Lower lobe of right lung (tissue), 2 donors: ENCODE measurements around the gene SPRTN. TPM values are rescaled to one million over a fixed set of nuclear protein-coding genes. Genes with fewer than 3 reads are reported as not detected.
"Not testable (repeated sequence)": the region's sequence is repeated elsewhere in the genome, so short reads cannot be mapped to it uniquely, and the experiment has no call there.

ENCODE experiments used
- ATAC-seq, 2 donors: fragments of 200-7000 bp; cut with Tn5 transposase; one replicate each; pipeline ENCODE4 v1.9.1; 2020 to 2022; ENCODE audit warnings: mild to moderate bottlenecking in 2 of 2, moderate library complexity in 2 of 2
- DNase-seq: peaks from one replicate; pipeline ENCODE4 v3.0.0-alpha.2; 2020
- H3K27ac ChIP-seq: fragments of 200-600 bp; one replicate; pipeline ENCODE4 v1.8.0; 2022
- H3K27me3 ChIP-seq: fragments of 200-600 bp; one replicate; pipeline ENCODE4 v1.8.0; 2022; ENCODE audit warnings: low read depth
- H3K36me3 ChIP-seq: fragments of 200-600 bp; one replicate; pipeline ENCODE4 v1.8.0; 2022; ENCODE audit warnings: mild to moderate bottlenecking
- H3K4me1 ChIP-seq: fragments of 200-600 bp; one replicate; pipeline ENCODE4 v1.8.0; 2022
- H3K4me3 ChIP-seq: fragments of 200-600 bp; one replicate; pipeline ENCODE4 v1.8.0; 2022; ENCODE audit warnings: mild to moderate bottlenecking
- H3K9me3 ChIP-seq: fragments of 200-600 bp; one replicate; pipeline ENCODE4 v1.8.0; 2022
- intact Hi-C: fragments of 100-400 bp; cut with DNase I; formaldehyde crosslinking; loops from one replicate; pipeline ENCODE4 v1.11.0; 2022
- total RNA-seq: library from RNA; stranded (reverse); fragmentation: NEBNext Ultra II Directional; extraction: Animal tissue kit (Norgen Biotek cat#: 25700); gene quantifications from one replicate; pipeline ENCODE4 v1.2.1, GENCODE V29; 2021
- TF ChIP-seq, protein P1 (sequence below): fragments of 200-600 bp; IDR thresholded peaks from one replicate; pipeline ENCODE4 v1.8.0; 2022; ENCODE audit warnings: antibody characterized with exemption, mild to moderate bottlenecking
- donor health status: DM: no; HTN: yes; CAD: no; lungs with severe emphysema.

The SPRTN gene
- total RNA-seq, 1 donor from 2014 or later = 8.9 TPM

DNA sequence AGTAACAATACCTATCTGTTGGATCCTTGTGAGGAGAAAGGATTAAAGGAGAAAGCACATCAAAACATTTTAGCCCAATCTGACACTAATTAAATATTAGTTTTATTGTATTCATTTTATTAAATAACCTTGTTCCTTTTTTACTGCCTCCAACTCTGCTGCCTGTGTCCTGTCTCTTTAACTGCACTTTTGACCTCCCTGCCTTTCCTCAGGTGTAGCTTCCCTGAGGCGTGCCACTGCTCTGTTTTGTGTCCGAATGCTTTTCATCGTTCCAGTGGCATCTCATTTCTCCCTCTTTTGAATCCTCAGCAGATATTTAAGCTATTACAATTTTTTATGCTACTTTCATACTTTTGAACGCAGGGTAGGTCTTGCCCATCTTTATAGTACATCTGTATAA lies 10.3 kb downstream of the SPRTN start:
- Histone ChIP-seq H3K36me3 (peaks cover 74% of the 10 kb centered on the region), H3K9me3 (no peaks in the 10 kb centered on the region), H3K4me1 (no peaks in the 10 kb centered on the region), H3K27me3 (no peaks in the 10 kb centered on the region), H3K4me3 (no peak overlapping the region), H3K27ac (no peak overlapping the region)
- TF ChIP-seq, protein P1, sequence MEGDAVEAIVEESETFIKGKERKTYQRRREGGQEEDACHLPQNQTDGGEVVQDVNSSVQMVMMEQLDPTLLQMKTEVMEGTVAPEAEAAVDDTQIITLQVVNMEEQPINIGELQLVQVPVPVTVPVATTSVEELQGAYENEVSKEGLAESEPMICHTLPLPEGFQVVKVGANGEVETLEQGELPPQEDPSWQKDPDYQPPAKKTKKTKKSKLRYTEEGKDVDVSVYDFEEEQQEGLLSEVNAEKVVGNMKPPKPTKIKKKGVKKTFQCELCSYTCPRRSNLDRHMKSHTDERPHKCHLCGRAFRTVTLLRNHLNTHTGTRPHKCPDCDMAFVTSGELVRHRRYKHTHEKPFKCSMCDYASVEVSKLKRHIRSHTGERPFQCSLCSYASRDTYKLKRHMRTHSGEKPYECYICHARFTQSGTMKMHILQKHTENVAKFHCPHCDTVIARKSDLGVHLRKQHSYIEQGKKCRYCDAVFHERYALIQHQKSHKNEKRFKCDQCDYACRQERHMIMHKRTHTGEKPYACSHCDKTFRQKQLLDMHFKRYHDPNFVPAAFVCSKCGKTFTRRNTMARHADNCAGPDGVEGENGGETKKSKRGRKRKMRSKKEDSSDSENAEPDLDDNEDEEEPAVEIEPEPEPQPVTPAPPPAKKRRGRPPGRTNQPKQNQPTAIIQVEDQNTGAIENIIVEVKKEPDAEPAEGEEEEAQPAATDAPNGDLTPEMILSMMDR = no peak
- DNase-seq (no peak), ATAC-seq (no peak)
- intact Hi-C loops = no loop called here

DNA sequence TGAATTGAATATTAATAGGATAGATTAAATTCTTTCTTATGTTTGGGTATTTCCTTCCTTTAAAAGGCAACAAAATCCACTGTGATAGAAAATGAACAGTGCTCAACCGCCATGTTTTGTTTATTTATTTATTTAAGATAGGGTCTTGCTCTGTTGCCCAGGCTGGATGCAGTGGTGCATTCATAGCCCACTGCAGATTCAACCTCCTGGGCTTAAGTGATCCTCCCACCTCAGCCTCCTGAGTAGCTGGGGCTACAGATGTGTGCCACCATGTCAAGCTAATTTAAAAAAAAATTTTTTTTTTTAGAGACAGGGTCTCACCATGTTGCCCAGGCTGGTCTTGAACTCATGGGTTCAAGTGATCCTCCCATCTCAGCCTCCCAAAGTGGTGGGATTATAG lies 10.8 kb downstream of the SPRTN start:
- H3K4me3 ChIP-seq, DNase-seq, H3K4me1 ChIP-seq, H3K27me3 ChIP-seq, intact Hi-C loops, H3K27ac ChIP-seq, ATAC-seq, H3K9me3 ChIP-seq: not testable (repeated sequence)
- H3K36me3 ChIP-seq = peaks cover 70% of the 10 kb centered on the region

DNA sequence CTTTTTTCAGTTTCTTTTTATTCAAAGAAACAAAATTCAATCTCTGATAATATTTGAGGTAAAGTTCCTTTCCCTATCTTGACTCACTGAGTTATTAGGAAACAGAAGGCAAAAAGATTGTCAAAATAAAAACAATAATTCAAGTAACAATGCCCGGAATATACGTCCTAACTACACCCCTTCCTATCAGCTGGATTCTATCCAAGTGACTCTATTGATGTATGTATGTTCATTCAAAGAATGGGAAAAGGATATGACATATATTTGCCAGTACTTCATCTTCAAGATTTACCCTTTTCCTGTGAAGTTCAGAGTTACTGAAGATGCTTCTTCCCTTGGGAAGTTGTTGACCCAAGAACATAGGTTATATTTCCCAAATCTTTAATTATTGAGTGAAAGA lies 13.7 kb downstream of the SPRTN start:
- no peaks in the 10 kb centered on the region for H3K27me3 ChIP-seq
- no peaks in the 10 kb centered on the region for H3K4me1 ChIP-seq
- no peaks in the 10 kb centered on the region for H3K9me3 ChIP-seq
- TF ChIP-seq, protein P1 = no peak
- H3K36me3 ChIP-seq = peaks cover 67% of the 10 kb centered on the region
- intact Hi-C loops = loop anchor here (10.0 kb wide), 1 partner anchor 253 kb away; no protein-coding TSS in a partner anchor
- no peak for ATAC-seq
- DNase-seq = no peak
- no peak overlapping the region for H3K27ac ChIP-seq
- no peak overlapping the region for H3K4me3 ChIP-seq

DNA sequence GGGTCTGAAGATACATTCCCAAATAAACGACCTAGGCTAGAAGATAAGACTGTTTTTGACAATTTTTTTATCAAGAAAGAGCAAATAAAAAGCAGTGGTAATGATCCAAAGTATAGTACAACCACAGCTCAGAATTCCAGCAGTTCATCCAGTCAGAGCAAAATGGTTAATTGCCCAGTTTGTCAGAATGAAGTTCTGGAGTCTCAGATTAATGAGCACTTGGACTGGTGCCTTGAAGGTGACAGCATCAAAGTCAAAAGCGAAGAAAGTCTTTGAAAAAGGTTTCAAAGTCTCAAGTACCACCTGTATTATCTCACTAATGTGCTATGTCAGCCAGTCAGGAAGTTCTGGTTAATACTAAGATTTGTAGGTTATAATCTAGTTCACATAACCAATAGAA lies 15.0 kb downstream of the SPRTN start:
- TF ChIP-seq, protein P1 = no peak

DNA sequence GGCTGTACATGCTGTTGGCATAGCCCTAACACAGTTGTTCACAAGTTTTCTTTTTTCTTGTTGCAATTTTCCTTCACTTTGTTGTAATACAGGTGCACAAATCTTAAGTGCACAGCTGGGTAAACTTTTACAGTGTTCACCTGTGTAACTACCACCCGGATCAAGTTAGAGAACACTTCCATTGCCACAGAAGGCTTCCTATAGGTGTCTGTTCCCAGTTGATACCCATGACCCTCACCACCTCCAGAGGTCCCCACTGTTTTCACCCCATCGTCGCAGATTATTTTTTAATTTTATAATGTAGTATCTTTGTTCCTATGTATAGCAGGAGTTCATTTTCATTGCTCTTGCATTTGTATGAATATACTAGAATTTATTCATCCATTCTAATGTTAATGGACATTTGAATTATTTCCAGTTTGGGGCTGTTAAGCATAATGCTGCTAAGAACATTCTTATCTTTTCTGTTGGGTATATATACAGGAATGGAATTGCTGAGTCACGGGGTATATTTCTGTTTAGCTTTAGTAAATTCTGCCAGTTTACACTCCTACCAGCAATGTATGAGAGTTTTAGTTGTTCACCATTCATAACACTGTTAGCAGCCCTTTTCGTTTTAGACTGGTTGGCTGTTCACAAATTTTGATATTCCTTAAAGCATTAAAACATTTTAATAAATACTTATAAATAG lies 16.4 kb downstream of the SPRTN start:
- intact Hi-C loops = loop anchor here (10.0 kb wide), 1 partner anchor 250 kb away; no protein-coding TSS in a partner anchor
- DNase-seq = no peak

More for the DNA sequence above, 15.0 kb downstream of the SPRTN start:
- Histone ChIP-seq H3K9me3 (no peaks in the 10 kb centered on the region), H3K27me3 (no peaks in the 10 kb centered on the region), H3K4me1 (peaks cover 3% of the 10 kb centered on the region), H3K4me3 (no peak overlapping the region), H3K36me3 (peaks cover 57% of the 10 kb centered on the region), H3K27ac (no peak overlapping the region)
- intact Hi-C loops = loop anchor here (10.0 kb wide), 1 partner anchor 252 kb away; no protein-coding TSS in a partner anchor
- no peak for DNase-seq
- no peak for ATAC-seq

DNA sequence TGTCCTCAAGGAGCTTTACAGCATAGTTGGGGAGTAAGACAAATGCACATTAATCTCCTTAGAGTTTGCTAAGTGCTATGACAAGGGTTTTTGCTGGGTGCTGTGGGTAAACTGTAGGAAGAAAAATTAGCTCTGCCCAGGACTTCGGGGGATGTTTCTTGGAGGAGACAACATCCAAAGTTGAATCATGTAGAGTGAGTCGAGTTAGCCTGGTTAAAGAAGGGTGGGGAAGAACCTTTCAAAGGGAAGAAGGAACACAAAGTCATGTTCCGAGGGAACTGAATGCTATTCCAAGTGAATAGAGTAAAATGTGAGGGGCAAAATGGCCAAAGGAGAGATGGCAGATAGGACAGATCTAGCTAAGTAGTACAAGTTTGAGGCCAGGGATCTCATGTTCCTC lies 17.1 kb downstream of the SPRTN start:
- H3K36me3 ChIP-seq = peaks cover 36% of the 10 kb centered on the region
- ATAC-seq (no peak), DNase-seq (no peak)
- TF ChIP-seq, protein P1 = no peak
- intact Hi-C loops = loop anchor here (10.0 kb wide), 1 partner anchor 250 kb away; no protein-coding TSS in a partner anchor
- H3K27me3 ChIP-seq = no peaks in the 10 kb centered on the region
- no peak overlapping the region for H3K27ac ChIP-seq
- H3K9me3 ChIP-seq = no peaks in the 10 kb centered on the region
- H3K4me3 ChIP-seq = no peak overlapping the region
- peaks cover 4% of the 10 kb centered on the region for H3K4me1 ChIP-seq

More for the DNA sequence above, 16.4 kb downstream of the SPRTN start:
- Histone ChIP-seq H3K36me3 (peaks cover 43% of the 10 kb centered on the region), H3K4me1 (peaks cover 4% of the 10 kb centered on the region), H3K9me3 (no peaks in the 10 kb centered on the region), H3K27ac (no peak overlapping the region), H3K4me3 (no peak overlapping the region), H3K27me3 (no peaks in the 10 kb centered on the region)
- no peak for ATAC-seq
- TF ChIP-seq, protein P1 = no peak
